Activated CD4-positive, alpha-beta memory T cell treated with anti-CD3 and anti-CD28 coated beads for 36 hours (primary cell): ENCODE results near the gene ZP1. TPM values are rescaled to one million over a fixed set of nuclear protein-coding genes. Genes with fewer than 3 reads are reported as not detected.
A peak's percentile ranks its signal among the peaks of the same experiment; 100 is the strongest.

ENCODE experiments used
- CTCF ChIA-PET: fragments of 350-600 bp; sonication (Branson Sonifier 250); formaldehyde crosslinking; loops from one replicate; lab custom pipeline; 2021; ENCODE audit warnings: antibody characterized with exemption, inconsistent platforms; lab: Charles Lee
- POLR2A ChIA-PET: fragments of 350-600 bp; sonication (Branson Sonifier 250); formaldehyde crosslinking; loops from one replicate; lab custom pipeline; 2021; ENCODE audit warnings: antibody characterized with exemption; lab: Charles Lee
- DNase-seq: peaks from one replicate; pipeline ENCODE4 v3.0.0-alpha.2; 2020
- H3K27ac Mint-ChIP-seq: one replicate; pipeline ENCODE4 v1.8.0; 2021; ENCODE audit warnings: mixed read lengths
- H3K27me3 Mint-ChIP-seq: one replicate; pipeline ENCODE4 v1.8.0; 2021; ENCODE audit warnings: mixed read lengths
- H3K36me3 Mint-ChIP-seq: one replicate; pipeline ENCODE4 v1.8.0; 2021; ENCODE audit warnings: mixed read lengths
- H3K4me1 Mint-ChIP-seq: one replicate; pipeline ENCODE4 v1.8.0; 2021; ENCODE audit warnings: low read depth, mixed read lengths
- H3K4me3 Mint-ChIP-seq: one replicate; pipeline ENCODE4 v1.8.0; 2021; ENCODE audit warnings: mild to moderate bottlenecking, mixed read lengths
- H3K9me3 Mint-ChIP-seq: one replicate; pipeline ENCODE4 v1.8.0; 2021; ENCODE audit warnings: mixed read lengths
- intact Hi-C: fragments of 100-400 bp; cut with micrococcal nuclease; formaldehyde crosslinking; loops from one replicate; pipeline ENCODE4 v1.15.1; 2023
- total RNA-seq, 2 experiments: library from RNA; stranded (reverse); gene quantifications; one replicate each; pipeline ENCODE4 v1.2.3, GENCODE V29; 2021

Gene ZP1
- total RNA-seq, 2 experiments from 2014 or later: not detected

GRCh38 chr11:60834742-60835533, 32.4 kb upstream of the ZP1 start:
- Mint-ChIP-seq H3K9me3 (no peaks in the 10 kb centered on the region), H3K27me3 (peaks cover 10% of the 10 kb centered on the region), H3K27ac (no peak overlapping the region), H3K36me3 (no peaks in the 10 kb centered on the region), H3K4me1 (peaks cover 10% of the 10 kb centered on the region), H3K4me3 (no peak overlapping the region)
- POLR2A ChIA-PET: no interaction called here
- no peak for DNase-seq
- intact Hi-C loops: no loop called here
- CTCF ChIA-PET: interaction anchor here (0.6 to 1.5 kb wide), 3 partner anchors 53 to 64 kb away, joined by 4 to 7 read pairs (median 5); no protein-coding TSS in a partner anchor

GRCh38 chr11:60835534-60835846, 31.9 kb upstream of the ZP1 start:
- Mint-ChIP-seq H3K4me3 (no peak overlapping the region), H3K36me3 (no peaks in the 10 kb centered on the region), H3K9me3 (no peaks in the 10 kb centered on the region), H3K27ac (no peak overlapping the region), H3K27me3 (peaks cover 10% of the 10 kb centered on the region), H3K4me1 (peaks cover 10% of the 10 kb centered on the region)
- DNase-seq: no peak
- ChIA-PET CTCF (interaction anchor here (1.5 kb wide), 2 partner anchors 52 to 64 kb away, joined by 5 to 7 read pairs; no protein-coding TSS in a partner anchor), POLR2A (no interaction called here)
- intact Hi-C loops: no loop called here

- Mint-ChIP-seq H3K4me1 (peaks cover 20% of the 10 kb centered on the region), H3K27me3 (peaks cover 8% of the 10 kb centered on the region), H3K9me3 (no peaks in the 10 kb centered on the region), H3K36me3 (no peaks in the 10 kb centered on the region), H3K27ac (no peak overlapping the region), H3K4me3 (no peak overlapping the region)
- intact Hi-C loops: no loop called here
- ChIA-PET CTCF (interaction anchor here (0.8 to 1.4 kb wide), 3 partner anchors 14 to 76 kb away, joined by 3 to 4 read pairs (median 3); partner anchors contain the start of gene TMEM109), POLR2A (no interaction called here)
- DNase-seq: no peak
Observed at GRCh38 chr11:60836866-60837515, 30.4 kb upstream of the ZP1 start.

GRCh38 chr11:60838132-60838531, 29.2 kb upstream of the ZP1 start:
- H3K27ac Mint-ChIP-seq: no peak overlapping the region
- no peaks in the 10 kb centered on the region for H3K36me3 Mint-ChIP-seq
- POLR2A ChIA-PET: interaction anchor here (1.0 kb wide), 1 partner anchor 64 kb away, joined by 3 read pairs; no protein-coding TSS in a partner anchor
- H3K27me3 Mint-ChIP-seq: peaks cover under 1% of the 10 kb centered on the region
- DNase-seq: no peak
- no peaks in the 10 kb centered on the region for H3K9me3 Mint-ChIP-seq
- intact Hi-C loops: no loop called here
- H3K4me3 Mint-ChIP-seq: no peak overlapping the region
- peaks cover 20% of the 10 kb centered on the region for H3K4me1 Mint-ChIP-seq
- CTCF ChIA-PET: interaction anchor here (0.6 to 1.4 kb wide), 4 partner anchors 13 to 498 kb away, joined by 3 read pairs; no protein-coding TSS in a partner anchor

- no peak for DNase-seq
- intact Hi-C loops: loop anchor here (1.0 to 10.0 kb wide), 2 partner anchors 66 to 324 kb away; partner anchors contain the start of genes PRPF19 and VPS37C
- H3K27me3 Mint-ChIP-seq: no peaks in the 10 kb centered on the region
- POLR2A ChIA-PET: no interaction called here
- H3K27ac Mint-ChIP-seq: peak overlapping the region; percentile 30
- H3K4me3 Mint-ChIP-seq: peak overlapping the region; percentile 43
- H3K4me1 Mint-ChIP-seq: peaks cover 33% of the 10 kb centered on the region
- H3K36me3 Mint-ChIP-seq: peaks cover 9% of the 10 kb centered on the region
- CTCF ChIA-PET: interaction anchor here (2.3 to 5.7 kb wide), 2 partner anchors 9 to 58 kb away, joined by 12 to 39 read pairs; no protein-coding TSS in a partner anchor
- no peaks in the 10 kb centered on the region for H3K9me3 Mint-ChIP-seq
Observed at GRCh38 chr11:60840470-60841430, 26.6 kb upstream of the ZP1 start.

- intact Hi-C loops: loop anchor here (1.0 to 10.0 kb wide), 2 partner anchors 64 to 323 kb away; partner anchors contain the start of genes PRPF19 and VPS37C
- peak; percentile 99 for DNase-seq
- no peaks in the 10 kb centered on the region for H3K9me3 Mint-ChIP-seq
- H3K27me3 Mint-ChIP-seq: no peaks in the 10 kb centered on the region
- ChIA-PET POLR2A (interaction anchor here (1.0 kb wide), 1 partner anchor 63 kb away, joined by 4 read pairs; no protein-coding TSS in a partner anchor), CTCF (interaction anchor here (1.0 to 5.7 kb wide), 4 partner anchors 11 to 72 kb away, joined by 3 to 39 read pairs (median 8); partner anchors contain the start of gene TMEM109)
- peaks cover 13% of the 10 kb centered on the region for H3K36me3 Mint-ChIP-seq
- H3K4me3 Mint-ChIP-seq: peak within 1 kb of the TSS; percentile 88
- H3K27ac Mint-ChIP-seq: peak within 1 kb of the TSS; percentile 85
- H3K4me1 Mint-ChIP-seq: peaks cover 36% of the 10 kb centered on the region
Observed at GRCh38 chr11:60841797-60842667, 25.3 kb upstream of the ZP1 start, which contains the start of gene CCDC86. Gene CCDC86, plus strand, starts transcription at chr11:60842113. Its CDS starts 12 bp downstream, at chr11:60842125.

- Mint-ChIP-seq H3K36me3 (peaks cover 13% of the 10 kb centered on the region), H3K4me3 (peak overlapping the region; percentile 88), H3K27me3 (no peaks in the 10 kb centered on the region), H3K27ac (peak overlapping the region; percentile 85), H3K9me3 (no peaks in the 10 kb centered on the region), H3K4me1 (peaks cover 36% of the 10 kb centered on the region)
- CTCF ChIA-PET: interaction anchor here (1.0 to 5.7 kb wide), 4 partner anchors 11 to 71 kb away, joined by 3 to 39 read pairs (median 8); partner anchors contain the start of gene TMEM109
- POLR2A ChIA-PET: interaction anchor here (0.5 to 1.0 kb wide), 2 partner anchors 62 to 73 kb away, joined by 3 to 4 read pairs; no protein-coding TSS in a partner anchor
- intact Hi-C loops: loop anchor here (10.0 kb wide), 1 partner anchor 322 kb away; the partner anchor contains the start of gene VPS37C
- DNase-seq: no peak
Observed at GRCh38 chr11:60842668-60843600, 24.4 kb upstream of the ZP1 start.

- CTCF ChIA-PET: interaction anchor here (0.8 to 5.7 kb wide), 3 partner anchors 13 to 55 kb away, joined by 3 to 39 read pairs (median 5); no protein-coding TSS in a partner anchor
- intact Hi-C loops: loop anchor here (10.0 kb wide), 1 partner anchor 321 kb away; the partner anchor contains the start of gene VPS37C
- H3K27ac Mint-ChIP-seq: peak overlapping the region; percentile 1
- H3K4me3 Mint-ChIP-seq: peak overlapping the region; percentile 88
- peaks cover 24% of the 10 kb centered on the region for H3K36me3 Mint-ChIP-seq
- H3K9me3 Mint-ChIP-seq: no peaks in the 10 kb centered on the region
- H3K4me1 Mint-ChIP-seq: peaks cover 36% of the 10 kb centered on the region
- DNase-seq: no peak
- no peaks in the 10 kb centered on the region for H3K27me3 Mint-ChIP-seq
- POLR2A ChIA-PET: interaction anchor here (1.3 kb wide), 1 partner anchor 11 kb away, joined by 6 read pairs; the partner anchor contains the start of gene PTGDR2
Observed at GRCh38 chr11:60844045-60844869, 23.1 kb upstream of the ZP1 start.

GRCh38 chr11:60844870-60845221, 22.5 kb upstream of the ZP1 start:
- H3K27me3 Mint-ChIP-seq: no peaks in the 10 kb centered on the region
- POLR2A ChIA-PET: interaction anchor here (1.3 kb wide), 1 partner anchor 11 kb away, joined by 6 read pairs; the partner anchor contains the start of gene PTGDR2
- intact Hi-C loops: loop anchor here (10.0 kb wide), 1 partner anchor 320 kb away; the partner anchor contains the start of gene VPS37C

More at GRCh38 chr11:60844870-60845221, 22.5 kb upstream of the ZP1 start:
- H3K27ac Mint-ChIP-seq: peak overlapping the region; percentile 1
- H3K9me3 Mint-ChIP-seq: no peaks in the 10 kb centered on the region
- DNase-seq: no peak
- H3K4me3 Mint-ChIP-seq: peak overlapping the region; percentile 88
- CTCF ChIA-PET: interaction anchor here (1.6 to 5.7 kb wide), 2 partner anchors 13 to 54 kb away, joined by 5 to 39 read pairs; no protein-coding TSS in a partner anchor
- peaks cover 24% of the 10 kb centered on the region for H3K36me3 Mint-ChIP-seq
- H3K4me1 Mint-ChIP-seq: peaks cover 36% of the 10 kb centered on the region
